Activated CD8-positive, alpha-beta memory T cell treated with anti-CD3 and anti-CD28 coated beads for 36 hours (primary cell): ENCODE data around the gene METTL9. TPM values are rescaled to one million over a fixed set of nuclear protein-coding genes. Genes with fewer than 3 reads are reported as not detected.
"Not testable (repeated sequence)": the region's sequence is repeated elsewhere in the genome, so short reads cannot be mapped to it uniquely, and the experiment has no call there.

ENCODE experiments used
- CTCF ChIA-PET: fragments of 350-600 bp; sonication (Branson Sonifier 250); formaldehyde crosslinking; loops from one replicate; lab custom pipeline; 2021; ENCODE audit warnings: antibody characterized with exemption; lab: Charles Lee
- POLR2A ChIA-PET: fragments of 350-600 bp; sonication (Branson Sonifier 250); formaldehyde crosslinking; loops from one replicate; lab custom pipeline; 2021; ENCODE audit warnings: antibody characterized with exemption; lab: Charles Lee
- total RNA-seq, 2 experiments: library from RNA; stranded (reverse); gene quantifications; one replicate each; pipeline ENCODE4 v1.2.3, GENCODE V29; 2021

METTL9 gene
- total RNA-seq, 2 experiments from 2014 or later = 79.9 to 80.2 TPM

GRCh38 chr16:21674456-21674855 lies 75.1 kb downstream of the METTL9 start:
- POLR2A ChIA-PET, CTCF ChIA-PET: not testable (repeated sequence)

GRCh38 chr16:21680714-21681113 lies 81.3 kb downstream of the METTL9 start:
- CTCF ChIA-PET, POLR2A ChIA-PET: not testable (repeated sequence)

DNA sequence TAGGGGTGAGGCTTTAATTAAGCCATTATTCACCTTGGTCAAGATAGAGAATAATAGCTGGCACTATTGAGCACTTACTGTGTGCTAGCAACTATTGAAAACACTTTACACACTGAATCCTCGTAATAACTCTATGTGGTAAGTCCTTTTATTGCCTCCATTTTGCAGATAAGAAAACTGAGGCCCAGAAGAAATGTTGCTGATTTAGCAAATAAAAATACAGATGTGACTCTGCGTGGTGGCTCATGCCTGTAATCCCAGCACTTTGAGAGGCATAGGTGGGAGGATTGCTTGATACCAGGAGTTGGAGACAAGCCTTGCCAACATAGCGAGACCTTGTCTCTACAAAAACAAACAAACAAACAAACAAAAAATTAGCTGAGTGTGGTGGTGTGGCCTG lies 83.8 kb downstream of the METTL9 start:
- ChIA-PET POLR2A (no interaction called here), CTCF (interaction anchor here (0.9 kb wide), 1 partner anchor 55 kb away, joined by 3 read pairs; no protein-coding TSS in a partner anchor)

DNA sequence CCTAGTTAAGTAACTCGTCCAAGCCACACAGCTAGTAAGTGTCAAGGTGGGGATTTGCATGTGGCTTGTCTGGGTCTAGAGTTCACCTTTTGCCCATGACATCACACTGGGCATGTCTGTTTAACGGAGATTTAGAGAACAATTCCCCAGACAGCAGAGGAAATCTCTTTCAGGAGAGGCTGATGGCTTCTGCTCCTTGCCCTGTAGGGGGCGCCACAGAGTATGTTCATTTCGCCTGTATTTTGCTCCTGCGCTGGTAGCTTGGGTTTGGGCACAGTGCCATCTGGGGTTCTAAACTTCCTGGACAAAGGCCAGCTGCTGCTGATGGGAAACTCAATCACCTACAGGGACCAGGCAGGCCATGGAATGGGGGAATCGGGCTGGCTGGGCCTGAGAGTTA lies 84.8 kb downstream of the METTL9 start:
- POLR2A ChIA-PET = no interaction called here
- CTCF ChIA-PET = interaction anchor here (1.1 kb wide), 1 partner anchor 120 kb away, joined by 3 read pairs; no protein-coding TSS in a partner anchor

- ChIA-PET CTCF (interaction anchor here (1.1 kb wide), 1 partner anchor 121 kb away, joined by 3 read pairs; no protein-coding TSS in a partner anchor), POLR2A (no interaction called here)
These were observed 85.7 kb downstream of the METTL9 start for GRCh38 chr16:21685034-21685455.

DNA sequence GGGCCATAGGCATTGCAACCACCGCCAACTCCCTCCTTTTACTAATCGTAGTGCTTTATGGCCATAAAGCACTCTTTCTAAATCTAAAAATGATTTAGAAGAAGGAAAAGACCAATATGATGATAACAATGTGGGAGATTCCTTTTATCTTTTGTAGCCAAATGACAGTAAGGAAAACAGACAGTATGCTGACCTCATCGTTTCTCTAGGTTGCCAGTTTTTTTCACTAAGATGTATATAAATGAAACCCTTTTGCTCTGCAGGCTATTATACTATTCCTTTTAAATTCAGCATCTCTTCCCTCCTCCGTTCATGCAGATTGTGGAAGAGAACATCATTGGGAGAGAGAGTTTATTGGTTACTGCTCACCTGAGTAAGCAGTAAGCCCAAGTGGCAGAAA lies 89.7 kb downstream of the METTL9 start:
- CTCF ChIA-PET = no interaction called here
- POLR2A ChIA-PET = no interaction called here

DNA sequence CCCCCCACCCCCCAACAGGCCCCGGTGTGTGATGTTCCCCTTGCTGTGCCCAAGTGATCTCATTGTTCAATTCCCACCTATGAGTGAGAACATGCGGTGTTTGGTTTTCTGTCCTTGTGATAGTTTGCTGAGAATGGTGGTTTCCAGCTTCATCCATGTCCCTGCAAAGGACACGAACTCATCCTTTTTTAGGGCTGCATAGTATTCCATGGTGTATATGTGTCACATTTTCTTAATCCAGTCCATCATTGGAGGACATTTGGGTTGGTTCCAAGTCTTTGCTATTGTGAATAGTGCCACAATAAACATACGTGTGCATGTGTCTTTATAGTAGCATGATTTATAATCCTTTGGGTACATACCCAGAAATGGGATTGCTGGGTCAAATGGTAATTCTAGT lies 91.6 kb downstream of the METTL9 start:
- CTCF ChIA-PET, POLR2A ChIA-PET: not testable (repeated sequence)

DNA sequence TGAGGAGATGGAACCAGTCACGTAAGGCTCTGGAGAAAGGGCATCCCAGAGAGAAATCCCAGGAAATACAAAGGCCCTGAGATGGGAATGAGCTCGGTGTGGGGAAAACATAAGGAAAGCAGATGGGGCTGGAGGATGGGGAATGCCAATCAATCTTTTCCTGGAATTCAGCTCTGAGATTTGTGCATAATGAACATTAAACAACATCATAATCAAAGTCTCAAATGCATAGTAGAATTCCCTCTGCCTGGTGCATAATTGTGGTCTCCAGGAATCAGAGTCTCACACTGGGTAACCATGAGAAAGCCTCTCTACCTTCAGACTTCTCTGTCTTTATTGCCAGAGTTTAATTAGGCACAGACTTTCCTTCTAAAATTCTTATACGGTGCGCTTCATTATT lies 95.2 kb downstream of the METTL9 start:
- ChIA-PET CTCF (interaction anchor here (2.2 kb wide), 1 partner anchor 37 kb away, joined by 8 read pairs; no protein-coding TSS in a partner anchor), POLR2A (no interaction called here)

DNA sequence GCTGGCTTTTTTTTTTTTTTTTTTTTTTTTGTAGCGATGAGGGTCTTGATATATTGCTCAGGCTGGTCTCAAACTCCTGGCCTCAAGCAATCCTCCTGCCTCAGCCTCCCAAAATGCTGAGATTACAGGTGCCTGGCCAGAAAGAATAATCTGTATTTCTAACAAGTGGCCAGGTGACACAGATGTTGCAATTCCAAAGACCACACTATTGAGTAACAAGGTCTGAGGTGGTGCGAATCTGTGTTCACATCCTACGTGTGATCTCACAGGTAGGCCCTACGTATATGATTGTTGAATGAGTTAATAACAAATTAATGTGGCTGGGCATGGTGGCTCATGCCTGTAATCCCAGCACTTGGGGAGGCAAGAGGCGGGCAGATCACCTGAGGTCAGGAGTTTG lies 97.7 kb downstream of the METTL9 start:
- ChIA-PET POLR2A (no interaction called here), CTCF (no interaction called here)

DNA sequence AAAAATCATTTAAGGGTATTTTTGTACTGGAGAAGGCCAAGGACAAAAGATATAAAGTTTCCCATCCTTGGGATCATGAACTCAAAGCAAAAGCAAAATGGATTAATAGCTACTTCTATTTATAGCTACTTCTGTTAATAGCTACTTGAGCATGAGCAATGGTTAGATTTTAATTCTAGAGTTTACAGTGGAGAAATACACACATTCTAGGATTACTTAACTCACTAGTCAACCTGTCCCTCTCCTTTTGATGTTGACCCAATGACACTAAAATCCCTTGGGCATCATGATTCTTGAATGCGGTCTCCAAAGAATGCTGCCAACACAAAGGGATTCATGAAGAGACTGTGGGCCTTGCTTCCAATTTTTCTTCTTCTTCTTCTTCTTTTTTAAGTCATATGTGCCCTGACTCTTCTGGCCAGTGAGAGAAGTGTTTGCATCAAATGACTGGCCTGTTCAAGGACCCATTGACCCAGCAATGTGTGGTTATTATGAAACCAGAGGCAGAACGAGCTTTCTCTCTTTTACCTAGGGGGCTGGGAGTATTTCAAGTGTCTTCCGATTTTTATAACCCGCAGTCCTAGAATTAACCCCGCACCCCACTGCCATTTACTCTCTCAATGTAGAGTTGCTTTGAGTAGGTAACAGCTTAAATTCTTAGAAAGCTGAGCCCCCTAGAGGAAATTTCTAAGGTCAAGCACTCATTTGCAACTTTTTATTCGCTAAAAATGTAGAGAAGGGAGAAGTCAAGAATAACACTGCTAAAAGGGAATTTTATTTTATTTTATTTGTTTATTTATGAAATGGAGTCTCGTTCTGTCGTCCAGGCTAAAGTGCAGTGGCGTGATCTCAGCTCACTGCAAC lies 99.0 kb downstream of the METTL9 start:
- ChIA-PET POLR2A (no interaction called here), CTCF (no interaction called here)

GRCh38 chr16:21701271-21701670 lies 101.9 kb downstream of the METTL9 start:
- CTCF ChIA-PET = no interaction called here
- POLR2A ChIA-PET = no interaction called here

DNA sequence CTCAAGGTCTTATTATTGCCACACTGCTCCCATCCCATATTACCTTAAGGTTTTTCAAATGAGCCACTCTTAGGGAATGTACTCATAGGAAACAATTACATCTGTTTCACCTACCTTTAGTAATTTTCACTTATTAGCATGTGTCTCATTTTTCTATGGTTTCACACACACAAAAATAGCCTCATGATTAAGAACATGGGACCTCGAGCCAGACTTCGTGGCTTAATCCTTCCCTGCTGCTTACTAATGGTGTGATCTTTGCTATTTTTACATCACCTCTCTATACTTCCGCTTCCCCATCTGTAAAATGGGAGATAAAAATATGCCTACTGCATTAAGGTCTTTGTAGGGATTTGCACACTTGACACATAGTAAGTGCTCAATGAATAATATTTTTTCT lies 102.9 kb downstream of the METTL9 start:
- CTCF ChIA-PET = no interaction called here
- POLR2A ChIA-PET = no interaction called here

- ChIA-PET CTCF (no interaction called here), POLR2A (interaction anchor here (0.6 kb wide), 1 partner anchor 119 kb away, joined by 4 read pairs; no protein-coding TSS in a partner anchor)
These were observed 103.8 kb downstream of the METTL9 start for GRCh38 chr16:21703156-21703555.

- ChIA-PET POLR2A (no interaction called here), CTCF (no interaction called here)
These were observed 104.3 kb downstream of the METTL9 start for GRCh38 chr16:21703589-21704174.

- POLR2A ChIA-PET = no interaction called here
- CTCF ChIA-PET = no interaction called here
These were observed 104.9 kb downstream of the METTL9 start for GRCh38 chr16:21704266-21704665.

GRCh38 chr16:21704733-21705132 lies 105.4 kb downstream of the METTL9 start:
- ChIA-PET POLR2A (no interaction called here), CTCF (interaction anchor here (2.5 kb wide), 1 partner anchor 47 kb away, joined by 8 read pairs; no protein-coding TSS in a partner anchor)

Other genes with a start within 250 kb of the METTL9 start
- gene IGSF6, start 53.0 kb downstream of the METTL9 start, total RNA-seq = under 1 TPM; 0.08 TPM
- under 1 TPM; 0.06 to 0.29 TPM for gene OTOA, start 64.4 kb downstream of the METTL9 start, total RNA-seq